Endothelial cell of umbilical vein (primary cell): Measurements from ENCODE around the gene BCOR. TPM values are rescaled to one million over a fixed set of nuclear protein-coding genes. Genes with fewer than 3 reads are reported as not detected.

Experiments used
- BruUV-seq: library from RNA; stranded (reverse); fragments of 400-500 nt; replicated peaks from 2 replicates; lab custom pipeline; 2021; lab: Mats Ljungman, UMichigan
- CTCF ChIA-PET: fragments of 300-600, 350-600 bp; sonication (Branson Sonifier 250); formaldehyde crosslinking; loops from one replicate; lab custom pipeline; 2021; ENCODE audit warnings: antibody characterized with exemption, inconsistent platforms; lab: Charles Lee
- POLR2A ChIA-PET: fragments of 300-600, 350-600 bp; sonication (Branson Sonifier 250); formaldehyde crosslinking; loops from one replicate; lab custom pipeline; 2021; ENCODE audit warnings: antibody characterized with exemption, inconsistent platforms; lab: Charles Lee
- DNase-seq: peaks from one replicate; pipeline ENCODE4 v3.0.0-alpha.2; 2011; ENCODE audit warnings: low read depth, low spot score
- FAIRE-seq: peaks from 2 replicates; lab custom pipeline; 2011; peaks lifted over from hg19 to GRCh38; lab: Jason Lieb, UNC
- H2AFZ ChIP-seq: 2 replicates; pipeline ENCODE4 v1.6.0; 2012; ENCODE audit warnings: low read depth, low read length, control low read depth, inconsistent platforms
- H3K27ac ChIP-seq: 2 replicates; pipeline ENCODE4 v1.5.1; 2011; ENCODE audit warnings: low read depth, mild to moderate bottlenecking, control low read depth, low read length, moderate library complexity; ENCODE audit not compliant: insufficient read depth
- H3K27me3 ChIP-seq, 2 experiments: 2 replicates each; pipeline versions ENCODE4 v1.6.0 to v1.6.1; 2011; ENCODE audit warnings: low read length in 2 of 2, mixed read lengths in 1 of 2; ENCODE audit not compliant: control insufficient read depth in 2 of 2, insufficient read depth in 2 of 2
- H3K36me3 ChIP-seq, 2 experiments: 2 replicates in 1 of 2; 3 replicates in 1 of 2; pipeline ENCODE4 v1.5.1; 2011; ENCODE audit warnings: low read length in 2 of 2, mild to moderate bottlenecking in 1 of 2, moderate library complexity in 1 of 2; ENCODE audit not compliant: control insufficient read depth in 2 of 2, insufficient read depth in 2 of 2; ENCODE audit errors: extremely low read depth in 1 of 2
- H3K4me1 ChIP-seq: 3 replicates; pipeline ENCODE4 v1.5.1; 2011; ENCODE audit warnings: mild to moderate bottlenecking, low read length; ENCODE audit not compliant: control insufficient read depth, insufficient read depth; ENCODE audit errors: extremely low read depth
- H3K4me2 ChIP-seq: 2 replicates; pipeline ENCODE4 v1.6.1; 2011; ENCODE audit warnings: low read length, control low read depth, mixed read lengths; ENCODE audit not compliant: insufficient read depth
- H3K4me3 ChIP-seq, 3 experiments: fragments of 200-600 bp in 1 of 3; sonication (generic), shearing (Covaris generic) in 1 of 3; replicated peaks in 1 of 3; 2 replicates each; pipeline ENCODE4 v1.5.1; 2011 to 2016; ENCODE audit warnings: control low read depth in 3 of 3, low read length in 3 of 3, mild to moderate bottlenecking in 2 of 3, inconsistent platforms in 1 of 3, low read depth in 1 of 3, moderate library complexity in 1 of 3; ENCODE audit not compliant: insufficient read depth in 1 of 3
- H3K79me2 ChIP-seq: 2 replicates; pipeline ENCODE4 v1.6.0; 2012; ENCODE audit warnings: low read length, inconsistent platforms; ENCODE audit not compliant: control insufficient read depth, insufficient read depth
- H3K9ac ChIP-seq: replicated peaks from 2 replicates; pipeline ENCODE3; 2011; ENCODE audit warnings: low read length, control low read depth; ENCODE audit not compliant: insufficient read depth; ENCODE audit errors: extremely low read depth
- H3K9me1 ChIP-seq: replicated peaks from 3 replicates; pipeline ENCODE4 v1.6.0; 2011; ENCODE audit warnings: mild to moderate bottlenecking, low read length; ENCODE audit not compliant: control insufficient read depth, insufficient read depth; ENCODE audit errors: extremely low read depth
- H3K9me3 ChIP-seq: replicated peaks from 2 replicates; pipeline ENCODE4 v1.5.1; 2012; ENCODE audit warnings: low read length, inconsistent platforms; ENCODE audit not compliant: control insufficient read depth, insufficient read depth
- H4K20me1 ChIP-seq: replicated peaks from 2 replicates; pipeline ENCODE3; 2011; ENCODE audit warnings: mild to moderate bottlenecking, low read length; ENCODE audit not compliant: control insufficient read depth, insufficient read depth; ENCODE audit errors: extremely low read depth
- CTCF ChIP-seq, 2 donors: IDR thresholded peaks; 1 replicate in 1 of 2; 2 replicates in 1 of 2; pipeline ENCODE4 v1.5.1; 2011; ENCODE audit warnings: low read length in 2 of 2, mild to moderate bottlenecking in 2 of 2, moderate library complexity in 2 of 2, control low read depth in 1 of 2, inconsistent platforms in 1 of 2, low read depth in 1 of 2; ENCODE audit not compliant: insufficient read depth in 1 of 2; ENCODE audit errors: extremely low read depth in 1 of 2
- EZH2 ChIP-seq: IDR thresholded peaks from 2 replicates; pipeline ENCODE4 v1.6.1; 2012; ENCODE audit warnings: borderline replicate concordance, low read depth, mild to moderate bottlenecking, moderate library complexity, low read length, inconsistent platforms; ENCODE audit not compliant: severe bottlenecking
- FOS ChIP-seq: IDR thresholded peaks from 2 replicates; pipeline ENCODE4 v1.6.1; 2011; ENCODE audit warnings: mild to moderate bottlenecking, low read length, moderate library complexity, borderline replicate concordance; ENCODE audit not compliant: insufficient read depth
- GATA2 ChIP-seq: IDR thresholded peaks from 2 replicates; pipeline ENCODE4 v1.7.0; 2011; ENCODE audit warnings: low read depth, mild to moderate bottlenecking, moderate library complexity, mixed read lengths, low read length; ENCODE audit not compliant: insufficient read length, insufficient read depth
- JUN ChIP-seq: IDR thresholded peaks from 2 replicates; pipeline ENCODE4 v1.6.1; 2011; ENCODE audit warnings: borderline replicate concordance, low read depth; ENCODE audit not compliant: insufficient read length, insufficient read depth
- MYC ChIP-seq: IDR thresholded peaks from one replicate; pipeline ENCODE4 v1.6.1; 2011; ENCODE audit warnings: mild to moderate bottlenecking, low read depth, low read length
- dilution Hi-C: fragments of 300-500 bp; cut with MboI; formaldehyde crosslinking; loops from one replicate; pipeline ENCODE4 v1.15.0; 2019; ENCODE audit warnings: low sequenced_read_pairs; ENCODE audit not compliant: extremely low pct_ligation_motif_present
- intact Hi-C: fragments of 100-400 bp; cut with micrococcal nuclease; formaldehyde crosslinking; loops from one replicate; pipeline ENCODE4 v1.10.0; 2022
- polyA plus RNA-seq, 4 experiments: library from polyadenylated mRNA; depleted of rRNA in 3 of 4; stranded (reverse) in 3 of 4; unstranded in 1 of 4; fragments of >200 nt; gene quantifications; 2 replicates each; pipeline versions ENCODE4 v1.2.1 to v1.2.3, GENCODE V29; 2011 to 2012; ENCODE audit warnings: missing spikeins in 1 of 4
- total RNA-seq: library from RNA; stranded (reverse); gene quantifications from 2 replicates; pipeline ENCODE4 v1.2.3, GENCODE V29; 2021

BCOR gene
- total and polyA plus RNA-seq, 2 donors (not counting 3 experiments of a cell fraction or from before 2014, with no cell fraction given) = 10.1 to 24.2 TPM

GRCh38 chrX:40120838-40121580 lies 23.3 kb upstream of the BCOR start:
- ChIA-PET POLR2A (no interaction called here), CTCF (interaction anchor here (1.0 kb wide), 1 partner anchor 20 kb away, joined by 3 read pairs; no protein-coding TSS in a partner anchor)
- dilution Hi-C loops = no loop called here

More at GRCh38 chrX:40120838-40121580, 23.3 kb upstream of the BCOR start:
- Histone ChIP-seq H3K4me2 (no peak overlapping the region), H3K36me3 (no peaks in the 10 kb centered on the region), H3K9me3 (no peaks in the 10 kb centered on the region), H3K9me1 (no peaks in the 10 kb centered on the region), H3K27me3 (no peaks in the 10 kb centered on the region), H3K4me3 (no peak overlapping the region), H3K9ac (no peak overlapping the region), H4K20me1 (no peaks in the 10 kb centered on the region), H3K79me2 (no peaks in the 10 kb centered on the region), H2AFZ (no peak overlapping the region), H3K4me1 (no peaks in the 10 kb centered on the region), H3K27ac (no peak overlapping the region)
- no peak for TF ChIP-seq MYC
- TF ChIP-seq FOS = no peak
- TF ChIP-seq CTCF (IDR thresholded peaks at IDR 0.05; ENCODE audit: extremely low read depth in 1 of 2, insufficient read depth in 1 of 2, low read depth in 1 of 2, low read length in 2 of 2) = no peak
- no peak for TF ChIP-seq EZH2
- TF ChIP-seq GATA2 = no peak
- no peak for TF ChIP-seq JUN
- FAIRE-seq = no peak
- no peak for DNase-seq
- no TSS peak for BruUV-seq
- intact Hi-C loops = no loop called here
